ENCODE data around the gene USP46.

Gene USP46

DNA sequence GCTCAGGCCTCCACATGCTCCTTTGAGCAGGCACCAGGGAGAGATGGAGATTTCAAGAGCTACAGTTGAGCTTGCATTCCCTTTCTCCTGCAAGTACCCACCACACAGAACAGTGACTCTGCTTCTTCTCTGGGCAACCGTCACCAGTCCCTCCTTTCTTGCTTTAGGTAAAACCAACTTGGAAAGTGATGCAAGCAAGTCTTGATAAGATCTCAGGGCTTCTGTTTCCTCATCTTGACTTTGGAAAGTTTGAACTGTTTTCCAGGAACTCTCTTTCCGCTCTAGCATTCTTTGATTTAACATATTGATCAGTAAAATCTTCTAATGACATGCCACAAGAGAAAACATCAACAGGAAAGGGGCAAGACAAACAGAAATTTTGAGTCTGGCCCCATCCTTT lies 73.7 kb downstream of the USP46 start:
- intact Hi-C loops (cut with DNase I; ENCODE audit: low total_unique reads): no loop called here
- Histone ChIP-seq H3K27ac (no peak overlapping the region), H3K9me3 (no peaks in the 10 kb centered on the region), H3K4me3 (no peak overlapping the region), H3K4me1 (peaks cover 0 to 34% (median 9%) of the 10 kb centered on the region in 4 donors), H3K36me3 (no peaks in the 10 kb centered on the region), H3K27me3 (no peaks in the 10 kb centered on the region)
- no peak for DNase-seq
- TF ChIP-seq, protein P1, sequence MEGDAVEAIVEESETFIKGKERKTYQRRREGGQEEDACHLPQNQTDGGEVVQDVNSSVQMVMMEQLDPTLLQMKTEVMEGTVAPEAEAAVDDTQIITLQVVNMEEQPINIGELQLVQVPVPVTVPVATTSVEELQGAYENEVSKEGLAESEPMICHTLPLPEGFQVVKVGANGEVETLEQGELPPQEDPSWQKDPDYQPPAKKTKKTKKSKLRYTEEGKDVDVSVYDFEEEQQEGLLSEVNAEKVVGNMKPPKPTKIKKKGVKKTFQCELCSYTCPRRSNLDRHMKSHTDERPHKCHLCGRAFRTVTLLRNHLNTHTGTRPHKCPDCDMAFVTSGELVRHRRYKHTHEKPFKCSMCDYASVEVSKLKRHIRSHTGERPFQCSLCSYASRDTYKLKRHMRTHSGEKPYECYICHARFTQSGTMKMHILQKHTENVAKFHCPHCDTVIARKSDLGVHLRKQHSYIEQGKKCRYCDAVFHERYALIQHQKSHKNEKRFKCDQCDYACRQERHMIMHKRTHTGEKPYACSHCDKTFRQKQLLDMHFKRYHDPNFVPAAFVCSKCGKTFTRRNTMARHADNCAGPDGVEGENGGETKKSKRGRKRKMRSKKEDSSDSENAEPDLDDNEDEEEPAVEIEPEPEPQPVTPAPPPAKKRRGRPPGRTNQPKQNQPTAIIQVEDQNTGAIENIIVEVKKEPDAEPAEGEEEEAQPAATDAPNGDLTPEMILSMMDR (IDR thresholded peaks at IDR 0.05): no peak

DNA sequence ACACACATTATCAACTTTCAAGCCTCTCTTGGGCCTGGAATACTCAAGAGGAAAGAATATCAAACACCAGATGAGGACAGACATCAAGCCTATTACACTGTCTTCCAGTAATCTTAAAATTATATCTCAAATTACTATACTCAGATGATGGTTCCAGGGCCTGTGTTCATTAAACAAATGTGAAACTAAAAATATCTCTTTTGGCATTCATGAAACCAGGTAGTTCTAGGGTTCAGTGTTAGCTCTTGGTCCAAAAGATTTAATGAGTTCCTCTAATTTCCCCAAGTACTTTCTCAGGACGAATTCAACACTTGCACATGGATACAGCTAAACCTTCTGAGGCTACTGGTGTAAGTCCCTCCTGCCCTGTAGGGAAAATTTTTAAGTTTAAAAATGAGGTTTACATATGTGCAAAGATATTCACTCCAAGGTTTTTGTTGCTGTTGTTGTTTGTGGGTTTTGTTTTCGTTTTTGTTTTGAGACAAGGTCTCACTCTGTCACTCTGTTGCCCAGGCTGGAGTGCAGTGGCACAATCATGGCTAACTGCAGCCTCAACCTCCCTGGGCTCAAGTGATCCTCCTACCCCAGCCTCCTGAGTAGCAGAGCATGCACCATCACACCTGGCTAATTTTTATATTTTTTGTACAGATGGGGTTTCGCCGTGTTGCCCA lies 79.4 kb downstream of the USP46 start:
- no peak for DNase-seq
- H3K27me3 ChIP-seq: no peaks in the 10 kb centered on the region
- H3K27ac ChIP-seq: no peak overlapping the region
- TF ChIP-seq, protein P1 (IDR thresholded peaks at IDR 0.05): no peak
- H3K4me3 ChIP-seq: no peak overlapping the region
- H3K4me1 ChIP-seq: no peaks in the 10 kb centered on the region
- intact Hi-C loops (cut with DNase I; ENCODE audit: low total_unique reads): no loop called here
- no peaks in the 10 kb centered on the region for H3K36me3 ChIP-seq
- H3K9me3 ChIP-seq: no peaks in the 10 kb centered on the region

GRCh38 chr4:52578951-52579350 lies 80.2 kb downstream of the USP46 start:
- intact Hi-C loops (cut with DNase I; ENCODE audit: low total_unique reads): no loop called here
- H3K36me3 ChIP-seq: no peaks in the 10 kb centered on the region
- H3K9me3 ChIP-seq: no peaks in the 10 kb centered on the region
- no peaks in the 10 kb centered on the region for H3K27me3 ChIP-seq
- no peaks in the 10 kb centered on the region for H3K4me1 ChIP-seq
- H3K27ac ChIP-seq: no peak overlapping the region
- TF ChIP-seq, protein P1 (IDR thresholded peaks at IDR 0.05): no peak
- no peak for DNase-seq
- H3K4me3 ChIP-seq: no peak overlapping the region

GRCh38 chr4:52577624-52577962 lies 81.5 kb downstream of the USP46 start:
- H3K4me1 ChIP-seq: no peaks in the 10 kb centered on the region
- H3K4me3 ChIP-seq: no peak overlapping the region
- no peaks in the 10 kb centered on the region for H3K27me3 ChIP-seq
- H3K36me3 ChIP-seq: no peaks in the 10 kb centered on the region
- no peak overlapping the region for H3K27ac ChIP-seq
- no peak for DNase-seq
- no peaks in the 10 kb centered on the region for H3K9me3 ChIP-seq
- TF ChIP-seq, protein P1 (IDR thresholded peaks at IDR 0.05): no peak
- intact Hi-C loops (cut with DNase I; ENCODE audit: low total_unique reads): no loop called here

DNA sequence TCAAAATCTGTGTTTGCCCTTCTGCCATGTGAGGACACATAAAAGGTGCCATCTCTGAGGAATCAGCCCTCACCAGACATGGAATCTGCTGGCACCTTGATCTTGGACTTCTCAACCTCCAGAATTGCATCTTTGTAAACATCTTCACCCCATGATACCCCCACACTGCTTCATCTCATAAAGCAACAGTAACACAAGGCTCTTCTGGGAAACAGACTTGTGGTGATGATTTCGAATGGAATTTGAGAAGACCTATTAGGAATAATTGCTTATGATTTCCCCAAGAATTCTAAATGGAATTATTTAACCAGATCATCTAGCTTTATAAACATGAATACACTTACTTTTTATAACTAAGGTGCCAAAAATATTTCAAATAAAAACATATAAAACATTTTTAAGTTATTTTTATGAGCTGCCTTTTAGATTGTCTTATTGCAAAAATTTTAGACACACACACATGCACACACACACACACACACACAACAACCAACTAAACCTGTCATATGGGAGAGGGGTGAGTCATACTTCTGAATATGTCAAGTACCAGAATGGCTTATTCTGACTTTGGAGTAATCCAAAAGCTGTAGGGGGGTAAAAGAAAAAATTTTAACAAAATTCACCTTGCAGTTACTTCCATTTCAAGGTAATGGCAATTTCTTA lies 82.0 kb downstream of the USP46 start:
- no peaks in the 10 kb centered on the region for H3K9me3 ChIP-seq
- no peak overlapping the region for H3K27ac ChIP-seq
- H3K36me3 ChIP-seq: no peaks in the 10 kb centered on the region
- no peaks in the 10 kb centered on the region for H3K4me1 ChIP-seq
- no peak overlapping the region for H3K4me3 ChIP-seq
- TF ChIP-seq, protein P1 (IDR thresholded peaks at IDR 0.05): no peak
- H3K27me3 ChIP-seq: no peaks in the 10 kb centered on the region
- intact Hi-C loops (cut with DNase I; ENCODE audit: low total_unique reads): no loop called here
- DNase-seq: no peak
